Progenitor cell of endocrine pancreas (in vitro differentiated cells): ENCODE data around the gene IL10. TPM values are rescaled to one million over a fixed set of nuclear protein-coding genes. Genes with fewer than 3 reads are reported as not detected.

Experiments used
- DNase-seq: peaks from one replicate; pipeline ENCODE4 v3.0.0; 2021; ENCODE audit warnings: low spot score; ENCODE audit not compliant: unreplicated experiment
- H3K27ac Mint-ChIP-seq: 2 replicates; pipeline ENCODE4 v1.8.0; 2021; ENCODE audit warnings: mild to moderate bottlenecking, moderate library complexity, mixed read lengths
- H3K27me3 Mint-ChIP-seq: 2 replicates; pipeline ENCODE4 v1.8.0; 2021; ENCODE audit warnings: mixed read lengths
- H3K36me3 Mint-ChIP-seq: 2 replicates; pipeline ENCODE4 v1.8.0; 2022; ENCODE audit warnings: mixed read lengths; ENCODE audit not compliant: insufficient read depth
- H3K4me1 Mint-ChIP-seq: 2 replicates; pipeline ENCODE4 v1.8.0; 2021; ENCODE audit warnings: low read depth, mixed read lengths
- H3K4me3 Mint-ChIP-seq: 2 replicates; pipeline ENCODE4 v1.8.0; 2021; ENCODE audit warnings: low read depth, mild to moderate bottlenecking, moderate library complexity, mixed read lengths
- H3K9me3 Mint-ChIP-seq: 2 replicates; pipeline ENCODE4 v1.8.0; 2021; ENCODE audit warnings: low read depth, mixed read lengths
- total RNA-seq: library from RNA; stranded (reverse); gene quantifications from 2 replicates; pipeline ENCODE4 v1.2.1, GENCODE V29; 2021
- TF ChIP-seq, protein P1 (sequence below): fragments of 200-600 bp; sonication (generic); IDR thresholded peaks from one replicate; pipeline ENCODE4 v1.5.0; 2021; ENCODE audit warnings: antibody characterized with exemption, mild to moderate bottlenecking; ENCODE audit not compliant: unreplicated experiment

The IL10 gene
- total RNA-seq, 1 donor from 2014 or later, result not detected

DNA sequence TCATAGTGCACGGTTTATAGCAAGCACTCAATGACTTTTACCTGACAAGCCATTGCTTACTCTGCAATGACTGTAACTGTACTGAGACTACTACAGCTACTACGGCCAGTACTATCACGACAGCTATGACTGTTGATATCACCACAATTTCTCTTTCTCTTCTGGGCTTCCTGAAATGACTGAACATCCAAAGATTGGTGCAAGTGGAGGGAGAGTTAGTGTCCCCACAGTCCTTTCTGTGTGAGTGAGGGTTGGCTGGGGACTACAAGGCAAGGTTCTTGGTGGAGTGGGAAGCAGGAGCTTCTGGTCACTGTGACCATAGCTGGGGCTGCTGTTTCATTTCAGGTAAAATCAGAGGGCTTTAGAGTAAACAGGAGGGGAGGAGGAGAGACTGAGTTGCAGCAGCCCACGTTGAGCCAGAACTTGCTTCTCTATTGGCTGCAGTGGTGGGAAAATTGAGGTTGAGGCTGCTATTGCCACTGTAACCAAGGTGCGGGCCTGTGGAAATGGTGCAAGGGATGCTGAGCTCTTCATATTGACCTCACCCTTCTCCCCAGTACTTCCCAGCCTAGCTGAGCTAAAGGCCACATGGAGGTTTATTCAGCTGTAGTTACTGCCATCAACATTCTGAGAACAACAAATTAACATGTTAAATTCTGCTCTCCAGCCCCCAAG is 14.1 kb upstream of the IL10 start:
- Mint-ChIP-seq H3K36me3 (no peaks in the 10 kb centered on the region), H3K27ac (no peak overlapping the region), H3K4me3 (no peak overlapping the region), H3K4me1 (no peaks in the 10 kb centered on the region), H3K27me3 (peaks cover 22% of the 10 kb centered on the region), H3K9me3 (no peaks in the 10 kb centered on the region)
- TF ChIP-seq, protein P1, sequence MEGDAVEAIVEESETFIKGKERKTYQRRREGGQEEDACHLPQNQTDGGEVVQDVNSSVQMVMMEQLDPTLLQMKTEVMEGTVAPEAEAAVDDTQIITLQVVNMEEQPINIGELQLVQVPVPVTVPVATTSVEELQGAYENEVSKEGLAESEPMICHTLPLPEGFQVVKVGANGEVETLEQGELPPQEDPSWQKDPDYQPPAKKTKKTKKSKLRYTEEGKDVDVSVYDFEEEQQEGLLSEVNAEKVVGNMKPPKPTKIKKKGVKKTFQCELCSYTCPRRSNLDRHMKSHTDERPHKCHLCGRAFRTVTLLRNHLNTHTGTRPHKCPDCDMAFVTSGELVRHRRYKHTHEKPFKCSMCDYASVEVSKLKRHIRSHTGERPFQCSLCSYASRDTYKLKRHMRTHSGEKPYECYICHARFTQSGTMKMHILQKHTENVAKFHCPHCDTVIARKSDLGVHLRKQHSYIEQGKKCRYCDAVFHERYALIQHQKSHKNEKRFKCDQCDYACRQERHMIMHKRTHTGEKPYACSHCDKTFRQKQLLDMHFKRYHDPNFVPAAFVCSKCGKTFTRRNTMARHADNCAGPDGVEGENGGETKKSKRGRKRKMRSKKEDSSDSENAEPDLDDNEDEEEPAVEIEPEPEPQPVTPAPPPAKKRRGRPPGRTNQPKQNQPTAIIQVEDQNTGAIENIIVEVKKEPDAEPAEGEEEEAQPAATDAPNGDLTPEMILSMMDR, result no peak
- no peak for DNase-seq

DNA sequence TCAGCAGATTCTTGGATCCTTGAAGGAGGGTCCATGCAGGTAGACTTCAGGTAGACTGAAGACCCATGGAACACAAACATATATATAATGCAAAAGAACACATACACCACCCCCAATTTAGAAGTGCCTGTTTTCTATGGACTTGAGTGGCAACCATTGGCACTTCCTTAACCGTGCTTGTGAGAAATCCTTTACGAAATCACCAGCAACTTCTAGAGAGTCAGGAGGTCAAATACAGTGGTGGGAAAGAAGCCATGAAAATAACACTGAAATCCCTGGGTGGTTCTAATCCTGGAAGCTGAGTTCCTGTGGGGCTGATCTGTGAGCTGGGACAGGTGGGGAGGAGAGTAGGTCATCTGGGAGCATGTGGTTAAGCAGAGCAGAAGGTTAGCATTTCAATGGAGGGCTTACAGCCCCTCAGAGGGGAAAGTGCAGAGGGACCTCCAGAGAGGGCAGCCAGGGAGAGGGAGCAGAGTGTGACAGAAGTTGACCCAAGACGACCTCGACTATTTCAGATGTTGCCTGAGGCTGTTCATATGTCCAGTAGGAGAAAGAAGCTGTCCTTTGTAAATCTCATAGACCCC is 13.0 kb upstream of the IL10 start:
- no peak for DNase-seq
- Mint-ChIP-seq H3K36me3 (no peaks in the 10 kb centered on the region), H3K27me3 (peaks cover 20% of the 10 kb centered on the region), H3K9me3 (no peaks in the 10 kb centered on the region), H3K4me3 (no peak overlapping the region), H3K27ac (no peak overlapping the region), H3K4me1 (no peaks in the 10 kb centered on the region)
- TF ChIP-seq, protein P1, result no peak

DNA sequence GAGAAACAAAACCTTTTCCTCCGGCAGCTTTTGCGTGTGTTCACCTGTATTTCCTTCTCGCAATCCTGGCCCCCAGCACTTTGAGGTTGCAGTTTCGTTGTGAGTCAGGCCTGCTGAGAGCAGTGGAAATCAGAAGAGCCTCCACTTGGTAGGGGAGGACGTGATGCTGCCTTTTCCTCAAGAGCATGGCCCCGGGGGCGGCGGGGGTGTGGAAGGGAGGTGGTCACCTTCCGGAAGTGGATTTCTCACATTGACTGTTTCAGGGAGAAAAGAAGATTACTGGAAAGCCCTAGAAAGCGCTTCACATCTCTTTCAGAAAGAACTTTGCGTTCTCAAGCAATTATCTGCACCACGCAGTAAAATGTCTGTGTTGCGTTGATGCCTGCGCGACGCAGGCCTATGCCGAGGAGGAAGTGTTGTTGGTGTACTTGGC is 12.2 kb upstream of the IL10 start:
- H3K4me3 Mint-ChIP-seq, result no peak overlapping the region
- no peaks in the 10 kb centered on the region for H3K36me3 Mint-ChIP-seq
- H3K9me3 Mint-ChIP-seq, result no peaks in the 10 kb centered on the region
- H3K27ac Mint-ChIP-seq, result no peak overlapping the region
- TF ChIP-seq, protein P1, result no peak
- H3K27me3 Mint-ChIP-seq, result peaks cover 20% of the 10 kb centered on the region
- DNase-seq, result no peak
- H3K4me1 Mint-ChIP-seq, result no peaks in the 10 kb centered on the region

DNA sequence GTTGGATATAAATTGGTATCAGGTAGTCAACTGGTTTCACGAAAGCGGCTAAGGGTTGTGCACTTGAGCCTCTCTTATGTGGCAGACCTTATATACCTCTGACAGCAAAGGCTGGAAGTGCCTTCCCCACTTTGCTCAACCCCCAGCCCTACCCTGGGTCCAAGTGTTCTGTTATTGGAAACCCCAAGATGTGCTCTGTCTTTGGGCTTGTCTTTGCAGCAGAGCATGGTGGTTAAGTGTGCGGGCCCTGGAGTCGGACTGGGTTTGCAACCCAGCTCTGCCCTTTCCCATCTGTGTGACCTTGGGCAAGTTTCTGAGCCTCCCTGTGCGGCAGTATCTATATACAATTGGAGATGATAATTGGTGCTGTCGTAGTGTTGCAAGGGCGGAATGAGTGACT is 11.2 kb upstream of the IL10 start:
- H3K9me3 Mint-ChIP-seq, result no peaks in the 10 kb centered on the region
- TF ChIP-seq, protein P1, result no peak
- H3K36me3 Mint-ChIP-seq, result no peaks in the 10 kb centered on the region
- DNase-seq, result no peak
- no peaks in the 10 kb centered on the region for H3K4me1 Mint-ChIP-seq
- peaks cover 20% of the 10 kb centered on the region for H3K27me3 Mint-ChIP-seq
- H3K4me3 Mint-ChIP-seq, result no peak overlapping the region
- H3K27ac Mint-ChIP-seq, result no peak overlapping the region

DNA sequence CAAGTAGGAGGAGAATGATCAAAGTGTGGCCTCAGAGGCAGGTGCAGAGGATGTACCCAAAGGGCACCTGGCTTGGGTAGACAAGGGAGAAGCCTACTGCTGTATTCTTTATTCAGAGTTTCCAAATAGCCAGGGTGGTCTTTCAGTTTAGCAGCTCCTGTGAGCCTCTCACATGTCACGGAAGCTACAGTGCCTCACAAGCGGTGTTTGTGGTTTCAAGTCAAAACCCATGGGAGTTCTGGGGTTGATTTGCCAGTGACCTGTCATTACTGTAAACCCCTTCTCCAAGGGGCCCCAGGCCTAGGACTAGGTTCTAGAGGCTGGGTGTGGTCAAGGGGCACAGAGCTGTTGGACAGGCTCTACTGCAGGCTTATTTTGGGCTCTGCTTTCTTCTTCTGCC is 10.2 kb upstream of the IL10 start:
- no peaks in the 10 kb centered on the region for H3K36me3 Mint-ChIP-seq

More for the DNA sequence above, 10.2 kb upstream of the IL10 start:
- no peaks in the 10 kb centered on the region for H3K9me3 Mint-ChIP-seq
- peaks cover 15% of the 10 kb centered on the region for H3K27me3 Mint-ChIP-seq
- no peaks in the 10 kb centered on the region for H3K4me1 Mint-ChIP-seq
- no peak overlapping the region for H3K27ac Mint-ChIP-seq
- DNase-seq, result no peak
- TF ChIP-seq, protein P1, result no peak
- H3K4me3 Mint-ChIP-seq, result no peak overlapping the region
